HG03025 (cell line): ENCODE measurements around the gene WDR81.
"Not testable (repeated sequence)": the region's sequence is repeated elsewhere in the genome, so short reads cannot be mapped to it uniquely, and the experiment has no call there.

Experiments
- ATAC-seq: cut with Tn5 transposase; IDR thresholded peaks from one replicate; pipeline ENCODE4 v1.9.1; 2021; ENCODE audit warnings: mild to moderate bottlenecking, moderate library complexity; ENCODE audit not compliant: unreplicated experiment, low FRiP score

Gene WDR81

GRCh38 chr17:1712271-1712670, 12.2 kb upstream of the WDR81 start:
- no peak for ATAC-seq

DNA sequence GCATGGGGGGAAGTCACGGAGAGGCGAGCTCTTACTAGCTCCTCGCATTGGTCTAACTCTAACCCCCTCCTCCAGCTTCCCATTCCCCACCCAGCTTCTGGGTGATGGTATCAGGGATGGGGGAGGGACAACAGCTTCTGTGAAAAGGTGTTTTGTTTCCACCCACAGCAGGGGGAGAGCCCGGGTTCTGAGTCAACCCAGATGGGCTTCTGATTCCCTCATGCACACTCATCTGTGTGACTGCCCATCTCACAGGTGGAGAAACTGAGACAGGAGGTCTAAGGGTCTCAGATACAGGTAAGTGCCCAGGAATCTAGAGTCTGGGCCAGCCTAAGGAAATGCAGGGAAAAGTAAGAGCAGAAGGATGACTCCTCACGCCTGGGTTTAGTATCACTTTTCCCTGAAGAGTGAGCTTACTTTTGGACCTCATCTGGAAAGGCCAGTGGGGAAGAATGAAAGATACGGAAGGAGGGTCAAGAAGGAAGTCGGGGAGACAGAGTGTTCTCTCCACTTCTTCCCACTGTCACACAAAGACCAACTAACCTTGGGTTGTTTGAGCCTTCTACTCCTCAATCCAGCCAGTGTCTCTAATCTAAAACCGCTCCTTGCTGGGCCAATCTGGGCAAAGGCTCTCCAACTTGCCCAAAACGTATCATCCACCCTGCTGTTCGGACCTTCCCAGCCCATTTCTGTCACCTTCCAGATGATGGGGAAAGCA, 11.2 kb upstream of the WDR81 start:
- no peak for ATAC-seq

DNA sequence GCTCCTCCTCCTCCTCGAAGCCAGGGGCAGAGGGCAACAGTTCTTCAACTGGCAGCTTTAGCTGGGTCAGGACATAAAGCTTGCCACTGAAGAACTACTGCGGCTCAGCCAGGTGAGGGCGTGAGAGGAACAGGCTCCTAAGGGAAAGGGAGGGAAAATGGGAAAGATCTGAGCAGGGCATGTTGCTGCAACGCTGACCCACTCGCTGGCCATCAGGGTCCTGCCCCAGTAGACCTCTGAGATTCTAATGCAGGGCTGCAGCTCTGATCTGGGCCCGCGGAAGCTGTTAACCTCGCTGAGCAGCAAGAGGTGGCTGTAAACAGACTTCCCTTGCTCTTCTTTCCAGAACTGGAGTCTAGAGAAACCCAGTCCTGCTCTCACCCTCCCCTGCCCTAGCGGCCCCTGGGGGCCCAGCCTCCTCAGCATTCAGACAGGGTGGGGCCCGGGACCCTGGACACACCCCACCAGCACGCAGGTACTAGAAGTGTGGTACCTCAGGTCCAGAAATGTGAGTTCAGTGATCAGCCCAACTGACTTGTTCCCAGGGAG, 10.6 kb upstream of the WDR81 start:
- ATAC-seq = no peak

- ATAC-seq = no peak
These were observed 10.0 kb upstream of the WDR81 start for GRCh38 chr17:1714427-1714979.

DNA sequence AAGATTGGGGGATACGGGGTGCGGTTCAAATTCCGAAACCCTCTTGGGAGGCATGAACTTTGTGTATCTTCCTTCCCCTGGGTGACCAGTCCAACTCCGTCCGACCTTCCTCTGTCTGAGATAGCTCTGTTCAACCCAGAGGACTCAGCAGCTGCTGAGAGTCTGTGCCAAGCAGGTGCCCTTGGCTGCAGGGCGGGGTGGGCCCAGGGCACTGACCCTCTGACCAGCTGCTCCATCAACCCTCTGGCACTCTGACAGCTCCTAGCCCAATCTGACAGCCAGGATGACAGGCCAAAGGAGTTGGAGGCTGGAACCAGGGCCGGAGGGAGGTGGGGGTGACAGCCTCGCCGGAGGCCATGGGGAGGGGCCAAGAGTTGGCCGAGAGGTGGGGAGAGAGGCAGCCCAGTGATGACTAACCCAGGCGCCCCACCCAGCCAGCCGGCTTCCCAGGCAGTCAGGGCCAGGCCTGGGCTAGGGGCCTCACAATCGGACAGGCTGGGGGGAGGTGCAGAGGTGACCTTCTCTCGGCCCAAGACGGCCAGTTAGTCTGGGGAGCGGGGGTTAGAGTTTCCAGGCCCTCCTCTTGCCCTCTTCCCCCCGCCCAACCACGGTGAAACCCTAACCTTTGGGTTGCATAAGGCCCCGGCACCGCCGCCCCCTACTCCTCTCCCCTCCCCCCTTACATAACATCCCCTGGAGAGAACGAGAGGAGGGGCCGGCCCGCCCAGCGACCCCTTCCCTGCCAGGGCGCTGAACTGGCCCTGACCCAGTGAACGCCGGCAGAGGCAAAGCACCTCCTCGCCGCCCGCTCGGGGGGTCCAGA, 9.3 kb upstream of the WDR81 start:
- ATAC-seq = no peak

GRCh38 chr17:1715803-1716075, 8.8 kb upstream of the WDR81 start:
- no peak for ATAC-seq

GRCh38 chr17:1716076-1716911, 8.2 kb upstream of the WDR81 start:
- ATAC-seq = peak; percentile 68

DNA sequence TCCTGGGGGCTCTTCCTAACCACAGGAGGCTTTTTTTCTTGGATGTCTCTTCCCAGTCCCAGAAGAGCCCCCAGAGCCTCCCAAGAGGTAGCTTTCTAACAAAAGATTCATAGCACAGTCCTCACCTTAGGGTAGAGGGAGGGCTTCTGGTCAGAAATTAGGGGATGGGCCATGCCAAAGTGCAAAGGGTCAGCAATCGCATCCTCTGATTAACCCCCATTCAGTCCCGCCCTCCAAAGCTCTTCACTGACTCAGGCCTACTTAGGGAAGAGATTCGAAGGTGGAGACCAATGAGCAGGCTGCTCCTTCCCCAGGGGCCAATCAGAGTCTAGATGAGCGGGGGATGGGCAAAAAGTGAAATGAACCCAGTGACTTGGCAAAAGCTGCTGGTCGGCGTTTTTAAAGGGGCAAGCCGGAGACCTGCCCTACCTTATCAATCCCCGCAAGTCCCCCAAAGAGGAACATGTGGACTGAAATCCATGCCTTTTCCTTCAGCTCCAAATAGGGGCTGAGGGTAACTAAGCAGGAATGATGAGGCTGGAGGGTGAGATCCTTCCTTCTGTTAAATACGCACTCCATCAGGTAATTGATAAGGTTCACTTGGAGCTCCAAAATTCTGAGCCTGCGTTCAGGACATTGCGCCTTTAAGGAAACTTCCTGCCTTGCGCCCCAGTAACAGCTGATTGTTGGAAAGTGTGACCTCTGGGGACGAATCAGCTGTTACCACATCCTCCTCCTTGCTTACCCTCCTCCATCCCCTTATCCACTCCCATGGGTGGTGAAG, 7.4 kb upstream of the WDR81 start:
- ATAC-seq = peak; percentile 25

DNA sequence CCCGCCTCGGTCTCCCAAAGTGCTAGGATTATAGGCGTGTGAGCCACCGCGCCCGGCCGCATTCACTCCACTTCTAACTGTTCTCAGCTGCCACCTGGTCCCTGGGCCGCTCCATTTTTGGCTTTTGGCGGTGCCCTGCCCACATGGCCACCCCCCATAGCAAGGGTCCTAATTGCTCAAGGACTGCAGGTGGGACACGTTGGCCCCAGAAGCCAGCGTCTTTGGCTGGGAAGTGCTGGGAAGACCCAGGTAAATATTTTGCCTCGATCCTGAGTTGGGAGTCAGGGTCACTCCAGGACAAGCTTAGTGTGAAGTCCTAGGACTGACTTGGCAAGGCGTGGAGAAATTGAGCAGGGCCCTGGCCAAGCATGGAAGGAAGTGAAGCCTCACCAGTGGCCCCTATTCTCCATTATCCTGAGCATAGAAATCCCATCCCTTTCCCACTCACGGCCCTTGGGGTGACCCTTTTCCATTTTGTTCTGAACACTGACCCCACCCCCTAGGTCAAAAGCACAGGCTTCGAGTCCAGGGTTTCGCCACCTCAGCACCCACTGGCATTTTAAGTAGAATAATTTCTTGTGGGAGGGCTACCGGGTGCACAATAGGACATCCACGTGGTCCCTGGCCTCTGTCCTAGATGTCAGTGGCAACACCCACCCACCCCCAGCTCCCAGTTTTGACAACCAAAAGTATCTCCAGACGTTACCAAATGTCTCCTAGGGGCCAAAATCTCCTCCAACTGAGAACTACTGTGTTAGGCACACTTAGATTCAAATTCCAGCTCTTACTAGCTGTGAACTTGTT, 5.9 kb upstream of the WDR81 start:
- ATAC-seq = no peak

- no peak for ATAC-seq
These were observed 3.6 kb upstream of the WDR81 start for GRCh38 chr17:1720856-1721386.

DNA sequence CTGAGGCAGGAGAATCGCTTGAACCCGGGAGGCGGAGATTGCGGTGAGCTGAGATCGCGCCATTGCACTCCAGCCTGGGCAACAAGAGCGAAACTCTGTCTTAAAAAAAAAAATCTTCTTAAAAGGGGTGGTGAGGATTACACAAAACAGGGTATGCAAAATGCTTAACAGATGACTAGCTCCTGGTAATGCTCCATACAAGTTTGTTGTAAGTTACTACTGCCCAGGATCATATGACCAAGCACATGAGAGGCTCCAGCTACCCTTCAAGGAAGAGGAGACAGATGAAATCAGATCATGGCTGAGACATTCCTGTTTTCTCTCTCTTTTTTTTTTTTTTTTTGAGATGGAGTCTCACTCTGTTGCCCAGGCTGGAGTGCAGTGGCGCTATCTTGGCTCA, 2.5 kb upstream of the WDR81 start:
- ATAC-seq = not testable (repeated sequence)

DNA sequence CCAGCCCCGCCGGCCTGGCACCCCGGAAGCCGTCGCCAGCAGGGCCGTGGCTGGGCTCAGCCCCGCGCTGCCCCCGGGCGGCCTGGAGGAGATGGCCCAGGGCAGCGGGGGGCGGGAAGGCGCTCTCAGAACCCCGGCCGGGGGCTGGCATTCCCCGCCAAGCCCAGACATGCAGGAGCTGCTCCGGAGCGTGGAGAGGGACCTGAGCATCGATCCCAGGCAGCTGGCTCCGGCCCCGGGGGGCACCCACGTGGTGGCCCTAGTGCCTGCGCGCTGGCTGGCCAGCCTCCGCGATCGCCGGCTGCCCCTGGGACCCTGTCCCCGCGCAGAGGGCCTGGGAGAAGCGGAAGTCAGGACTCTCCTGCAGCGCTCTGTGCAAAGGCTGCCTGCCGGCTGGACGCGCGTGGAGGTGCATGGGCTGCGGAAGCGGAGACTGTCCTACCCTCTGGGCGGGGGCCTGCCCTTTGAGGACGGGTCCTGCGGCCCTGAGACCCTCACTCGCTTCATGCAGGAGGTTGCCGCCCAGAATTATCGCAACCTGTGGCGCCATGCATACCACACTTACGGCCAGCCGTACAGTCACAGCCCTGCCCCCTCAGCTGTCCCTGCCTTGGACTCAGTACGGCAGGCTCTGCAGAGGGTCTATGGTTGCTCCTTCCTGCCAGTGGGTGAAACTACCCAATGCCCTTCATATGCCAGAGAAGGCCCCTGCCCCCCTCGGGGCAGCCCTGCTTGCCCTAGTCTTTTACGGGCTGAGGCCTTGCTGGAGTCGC, 551 bp downstream of the WDR81 start:
- no peak for ATAC-seq

GRCh38 chr17:1725642-1726511, 1.4 kb downstream of the WDR81 start:
- no peak for ATAC-seq

- ATAC-seq = no peak
These were observed 2.2 kb downstream of the WDR81 start for GRCh38 chr17:1726626-1727257.

DNA sequence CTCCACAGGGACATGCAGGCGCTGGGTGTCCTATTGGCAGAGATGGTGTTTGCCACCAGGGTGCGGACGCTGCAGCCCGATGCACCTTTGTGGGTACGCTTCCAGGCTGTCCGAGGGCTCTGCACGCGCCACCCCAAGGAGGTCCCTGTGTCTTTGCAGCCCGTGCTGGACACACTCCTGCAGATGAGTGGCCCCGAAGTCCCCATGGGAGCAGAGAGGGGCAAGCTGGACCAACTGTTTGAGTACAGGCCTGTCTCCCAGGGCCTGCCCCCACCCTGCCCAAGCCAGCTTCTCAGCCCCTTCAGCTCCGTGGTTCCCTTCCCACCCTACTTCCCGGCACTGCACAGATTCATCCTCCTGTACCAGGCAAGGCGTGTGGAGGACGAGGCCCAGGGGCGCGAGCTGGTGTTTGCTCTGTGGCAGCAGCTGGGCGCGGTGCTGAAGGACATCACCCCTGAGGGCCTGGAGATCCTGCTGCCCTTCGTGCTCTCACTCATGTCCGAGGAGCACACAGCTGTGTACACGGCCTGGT, 2.8 kb downstream of the WDR81 start:
- no peak for ATAC-seq

DNA sequence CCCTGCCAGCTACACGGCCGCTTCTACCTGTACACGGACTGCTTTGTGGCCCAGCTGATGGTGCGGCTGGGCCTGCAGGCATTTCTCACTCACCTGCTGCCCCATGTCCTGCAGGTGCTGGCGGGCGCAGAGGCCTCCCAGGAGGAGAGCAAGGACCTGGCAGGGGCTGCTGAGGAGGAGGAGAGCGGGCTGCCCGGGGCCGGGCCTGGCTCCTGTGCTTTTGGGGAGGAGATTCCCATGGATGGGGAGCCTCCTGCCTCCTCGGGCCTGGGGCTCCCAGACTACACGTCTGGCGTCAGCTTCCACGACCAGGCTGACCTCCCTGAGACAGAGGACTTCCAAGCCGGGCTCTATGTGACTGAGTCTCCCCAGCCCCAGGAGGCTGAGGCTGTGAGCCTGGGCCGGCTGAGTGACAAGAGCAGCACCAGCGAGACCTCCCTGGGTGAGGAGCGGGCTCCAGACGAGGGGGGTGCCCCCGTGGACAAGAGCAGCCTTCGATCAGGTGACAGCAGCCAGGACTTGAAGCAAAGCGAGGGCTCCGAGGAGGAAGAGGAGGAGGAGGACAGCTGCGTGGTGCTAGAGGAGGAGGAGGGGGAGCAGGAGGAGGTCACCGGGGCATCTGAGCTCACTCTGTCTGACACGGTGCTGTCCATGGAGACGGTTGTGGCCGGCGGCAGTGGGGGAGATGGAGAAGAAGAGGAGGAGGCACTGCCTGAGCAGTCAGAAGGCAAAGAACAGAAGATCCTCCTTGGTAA, 3.5 kb downstream of the WDR81 start:
- ATAC-seq = no peak
